ENCODE results near the gene MBNL2. TPM values are rescaled to one million over a fixed set of nuclear protein-coding genes. Genes with fewer than 3 reads are reported as not detected.

The MBNL2 gene
- total and polyA plus RNA-seq, 2 of the 13 experiments (the other 11 are each of a cell fraction or from before 2014, with no cell fraction given), result 30.8 to 59.0 TPM

- TF ChIP-seq ARID5B (CRISPR knock-in tag; IDR thresholded peaks at IDR 0.05), result peak; percentile 96
- no peak for TF ChIP-seq ZNF451 (CRISPR knock-in tag; IDR thresholded peaks at IDR 0.05)
- no peak for TF ChIP-seq ZNF512 (CRISPR knock-in tag; IDR thresholded peaks at IDR 0.05)
- no peak for TF ChIP-seq RFX1 (IDR thresholded peaks at IDR 0.05)
- TF ChIP-seq ZNF496 (CRISPR knock-in tag; IDR thresholded peaks at IDR 0.05; ENCODE audit: insufficient replicate concordance), result no peak
- TF ChIP-seq CBX1 (IDR thresholded peaks at IDR 0.05; ENCODE audit: low read depth), result no peak
- TF ChIP-seq SKIL (CRISPR knock-in tag; IDR thresholded peaks at IDR 0.05; ENCODE audit: borderline replicate concordance), result peak; percentile 60
- no peak; the same call in 1 of the 2 replicates for TF ChIP-seq AFF4 (CRISPR knock-in tag; IDR thresholded peaks at IDR 0.05)
- TF ChIP-seq ZNF160 (CRISPR knock-in tag; IDR thresholded peaks at IDR 0.05), result no peak
- TF ChIP-seq GMEB2 (CRISPR knock-in tag; IDR thresholded peaks at IDR 0.05; ENCODE audit: low read depth), result no peak; the same call in 1 of the 2 replicates
- TF ChIP-seq FOXJ3 (CRISPR knock-in tag; IDR thresholded peaks at IDR 0.05; ENCODE audit: borderline replicate concordance), result peak; percentile 88; the same call in 1 of the 2 replicates
- no peak for TF ChIP-seq TAF15 (IDR thresholded peaks at IDR 0.05; ENCODE audit: low read depth, low read length, poor library complexity, severe bottlenecking)
- no peak for TF ChIP-seq GZF1 (CRISPR knock-in tag; IDR thresholded peaks at IDR 0.05)
- TF ChIP-seq ZNF205 (CRISPR knock-in tag; IDR thresholded peaks at IDR 0.05), result no peak
- no peak for TF ChIP-seq EEA1 (CRISPR knock-in tag; IDR thresholded peaks at IDR 0.05; ENCODE audit: borderline replicate concordance)
Measured at GRCh38 chr13:97274829-97275649, 52.9 kb downstream of the MBNL2 start (continued).
